CD4-positive, alpha-beta T cell treated with Interferon alpha-2 for 1 hour (primary cell): Measurements from ENCODE around the gene TMEM91.

Source experiments
- DNase-seq, 2 donors: peaks; one replicate each; pipeline ENCODE4 v3.0.0-alpha.2; 2020 to 2022

Gene TMEM91

DNA sequence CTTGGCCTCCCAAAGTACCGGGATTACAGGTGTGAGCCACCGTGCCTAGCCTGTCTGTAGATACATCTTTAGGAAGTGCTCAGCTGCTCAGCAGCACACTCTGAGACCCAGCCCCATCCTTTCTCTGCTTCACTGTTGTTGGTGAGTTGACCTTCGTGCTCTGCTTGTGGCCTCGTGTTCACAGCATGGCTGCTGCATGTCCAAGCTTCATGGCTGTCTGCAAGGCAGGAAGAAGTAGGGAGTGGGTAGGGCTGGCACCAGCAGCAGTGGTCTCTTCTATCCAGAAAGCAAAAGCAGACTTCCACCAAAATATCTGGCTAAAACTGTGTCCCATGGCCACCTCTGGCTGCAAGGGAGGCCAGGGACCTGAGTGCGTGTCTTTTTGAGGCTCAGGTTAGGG lies 36.6 kb downstream of the TMEM91 start:
- no peak for DNase-seq

DNA sequence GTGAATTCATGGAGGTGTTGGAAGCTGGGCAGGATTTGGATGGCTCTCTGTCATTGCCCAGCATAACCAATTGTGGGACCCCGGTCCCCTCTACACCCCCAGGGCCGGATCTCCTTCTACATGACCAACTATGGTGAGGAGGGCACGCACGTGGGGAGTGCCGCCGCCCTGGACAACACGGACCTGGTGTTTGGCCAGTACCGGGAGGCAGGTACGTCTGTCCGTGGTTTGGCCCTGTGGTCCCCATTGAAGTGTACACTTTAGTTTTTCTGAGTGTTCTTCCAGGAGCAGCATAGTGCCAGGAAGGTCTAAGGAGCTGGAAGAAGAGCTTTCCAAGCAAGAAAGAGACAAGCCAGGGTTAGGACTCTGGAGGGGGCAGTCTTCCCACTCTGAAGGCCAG lies 37.6 kb downstream of the TMEM91 start:
- no peak for DNase-seq

DNA sequence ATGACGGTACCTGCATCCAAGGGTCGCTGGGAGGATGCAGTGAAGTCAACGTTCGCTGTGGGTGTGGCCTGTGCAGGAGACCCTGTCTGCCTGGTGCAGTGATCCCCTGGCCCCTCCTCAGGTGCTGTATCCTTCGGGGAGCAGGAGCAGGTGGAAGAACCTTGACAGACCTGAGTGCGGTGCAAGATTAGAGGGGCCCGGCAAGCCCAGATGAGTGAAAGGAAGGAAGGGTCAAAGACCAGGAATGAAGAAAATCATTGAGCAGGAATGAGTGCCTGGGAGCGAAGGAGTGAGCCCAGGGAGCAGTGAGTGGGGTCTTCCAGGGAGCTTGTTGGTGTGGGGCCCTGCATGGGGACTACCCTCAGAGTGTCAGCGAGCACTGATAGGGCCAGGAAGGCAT lies 38.1 kb downstream of the TMEM91 start:
- no peak for DNase-seq

DNA sequence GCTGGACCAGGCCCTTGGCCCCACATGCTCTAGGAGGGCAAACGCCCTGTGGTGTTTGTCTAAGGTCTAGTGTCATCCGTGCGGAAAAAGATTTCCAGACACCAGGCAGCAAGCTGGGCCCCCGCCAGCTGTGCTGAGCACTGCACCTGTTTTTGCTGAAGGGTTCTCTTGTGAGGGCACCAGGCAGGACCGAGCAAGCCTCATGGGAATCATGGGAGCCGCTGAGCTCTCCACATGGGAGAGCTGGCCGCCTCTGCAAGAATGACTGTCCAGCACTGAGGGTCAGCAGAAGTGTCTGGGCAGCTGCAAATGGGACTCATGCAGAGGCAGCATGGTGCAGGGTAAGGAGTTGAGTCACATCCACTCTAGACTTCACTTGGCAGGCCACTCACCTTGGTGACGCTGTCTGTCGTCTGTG lies 38.8 kb downstream of the TMEM91 start:
- no peak for DNase-seq

DNA sequence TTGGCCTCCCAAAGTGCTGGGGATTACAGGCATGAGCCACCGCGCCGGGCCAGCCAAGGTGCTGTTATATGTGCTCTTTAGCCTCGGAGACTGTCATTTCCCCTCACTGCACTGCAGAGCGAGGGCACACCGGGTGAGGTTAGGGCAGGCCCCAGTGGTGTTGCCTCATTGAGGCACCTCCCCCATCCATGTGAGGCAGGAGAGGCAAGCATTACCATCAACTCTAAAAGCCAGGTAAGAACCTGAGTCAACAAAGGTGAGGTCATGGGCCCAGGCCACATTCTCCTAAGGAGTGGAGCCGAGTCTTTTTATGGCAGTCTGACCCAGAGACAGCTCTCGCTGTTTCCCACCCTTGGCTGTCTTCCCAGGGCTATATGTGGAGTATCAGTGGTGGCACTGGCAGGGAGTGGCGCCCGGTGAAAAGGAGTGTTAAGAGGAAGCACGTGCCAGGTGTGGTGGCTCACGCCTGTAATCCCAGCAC lies 39.9 kb downstream of the TMEM91 start:
- DNase-seq: no peak

DNA sequence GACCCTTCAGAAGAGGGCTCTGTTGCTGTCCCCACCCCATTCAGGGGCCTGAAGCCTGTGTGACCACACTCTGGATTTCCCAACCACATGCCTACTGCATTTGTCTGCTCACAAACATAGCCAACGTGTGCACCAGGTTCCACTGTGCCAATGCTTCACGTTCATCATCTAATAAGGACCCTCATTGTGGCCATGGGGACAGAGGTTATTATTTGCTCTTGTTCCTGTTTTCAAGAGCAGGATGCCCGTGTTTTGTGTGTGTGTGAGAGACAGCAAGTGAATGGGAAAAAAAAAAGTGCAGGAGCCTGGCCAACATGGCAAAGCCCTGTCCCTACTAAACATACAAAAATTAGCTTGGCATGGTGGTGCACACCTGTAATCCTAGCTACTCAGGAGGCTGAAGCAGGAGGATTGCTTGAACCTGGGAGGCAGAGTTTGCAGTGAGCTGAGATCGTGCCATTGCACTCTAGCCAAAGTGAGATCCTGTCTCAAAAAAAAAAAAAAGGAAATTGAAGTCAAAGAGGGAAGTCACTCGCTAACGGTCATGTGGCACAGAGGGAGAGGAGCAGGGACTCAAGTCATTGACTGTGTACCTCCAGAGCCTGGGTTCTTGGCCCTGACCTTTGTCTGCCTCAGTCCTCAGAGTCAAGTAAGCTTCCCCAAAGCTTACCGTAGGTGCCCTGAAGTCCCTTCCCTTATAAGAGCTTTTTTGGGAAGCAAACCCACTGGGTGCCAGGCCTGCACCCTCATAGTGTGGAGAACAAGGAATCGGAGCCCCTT lies 44.0 kb downstream of the TMEM91 start:
- DNase-seq: peak in 1 of 2 donors; percentile 28

DNA sequence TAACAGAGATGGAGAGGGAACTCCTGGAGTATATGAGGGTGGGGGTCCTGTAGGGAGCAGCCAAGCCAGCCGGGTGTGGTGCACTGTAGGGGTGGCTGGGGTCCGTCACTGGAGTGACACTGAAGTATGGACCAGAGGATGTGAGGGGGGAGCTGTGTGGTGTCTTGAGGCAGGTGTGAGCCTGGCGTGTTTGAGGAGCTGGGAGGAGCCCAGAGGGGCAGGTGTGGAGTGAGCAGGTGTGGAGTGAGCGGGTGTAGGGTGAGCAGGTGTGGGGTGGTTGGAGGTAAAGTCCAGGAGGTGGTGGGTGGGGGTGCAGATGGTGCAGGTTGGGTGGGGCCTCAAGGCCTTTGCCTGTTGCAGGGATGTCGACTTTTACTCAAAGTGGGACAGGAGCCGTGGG lies 45.0 kb downstream of the TMEM91 start:
- no peak for DNase-seq

DNA sequence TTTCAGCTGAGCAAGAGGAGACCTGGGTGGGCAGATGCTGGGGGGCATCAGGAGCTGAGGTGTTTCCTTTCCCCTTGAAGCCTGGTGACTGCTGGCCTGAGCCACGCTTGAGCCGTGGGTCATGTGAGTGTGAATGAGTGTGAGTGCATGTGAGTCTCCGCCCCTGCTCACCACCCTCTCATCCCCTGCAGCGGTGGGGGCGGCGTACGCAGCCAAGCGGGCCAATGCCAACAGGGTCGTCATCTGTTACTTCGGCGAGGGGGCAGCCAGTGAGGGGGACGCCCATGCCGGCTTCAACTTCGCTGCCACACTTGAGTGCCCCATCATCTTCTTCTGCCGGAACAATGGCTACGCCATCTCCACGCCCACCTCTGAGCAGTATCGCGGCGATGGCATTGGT lies 45.6 kb downstream of the TMEM91 start:
- no peak for DNase-seq

DNA sequence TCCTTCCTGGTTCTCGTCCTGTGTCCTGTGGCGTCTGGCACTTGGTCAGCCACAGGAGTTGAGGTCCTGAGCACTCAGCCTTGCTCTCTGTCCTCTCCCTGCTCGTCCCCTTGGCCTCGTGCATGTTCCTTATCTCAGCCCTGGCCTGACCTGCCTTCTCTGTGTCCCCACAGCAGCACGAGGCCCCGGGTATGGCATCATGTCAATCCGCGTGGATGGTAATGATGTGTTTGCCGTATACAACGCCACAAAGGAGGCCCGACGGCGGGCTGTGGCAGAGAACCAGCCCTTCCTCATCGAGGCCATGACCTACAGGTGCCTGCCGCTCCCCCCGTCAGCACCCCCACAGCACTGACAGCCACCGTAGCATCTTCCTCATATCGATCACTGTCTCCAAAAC lies 46.1 kb downstream of the TMEM91 start:
- DNase-seq: no peak

DNA sequence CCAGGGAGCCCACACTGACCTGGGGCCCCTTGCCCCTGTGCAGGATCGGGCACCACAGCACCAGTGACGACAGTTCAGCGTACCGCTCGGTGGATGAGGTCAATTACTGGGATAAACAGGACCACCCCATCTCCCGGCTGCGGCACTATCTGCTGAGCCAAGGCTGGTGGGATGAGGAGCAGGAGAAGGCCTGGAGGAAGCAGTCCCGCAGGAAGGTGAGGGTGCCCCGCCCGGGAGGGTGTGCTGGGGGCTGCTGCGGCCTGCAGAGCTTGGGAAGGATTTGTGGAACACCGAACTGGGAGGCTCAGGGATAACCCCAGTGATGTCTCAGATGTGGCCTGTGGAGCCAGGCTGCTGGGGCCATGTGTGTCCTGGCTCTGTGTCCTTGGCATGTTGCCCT lies 46.6 kb downstream of the TMEM91 start:
- no peak for DNase-seq

DNA sequence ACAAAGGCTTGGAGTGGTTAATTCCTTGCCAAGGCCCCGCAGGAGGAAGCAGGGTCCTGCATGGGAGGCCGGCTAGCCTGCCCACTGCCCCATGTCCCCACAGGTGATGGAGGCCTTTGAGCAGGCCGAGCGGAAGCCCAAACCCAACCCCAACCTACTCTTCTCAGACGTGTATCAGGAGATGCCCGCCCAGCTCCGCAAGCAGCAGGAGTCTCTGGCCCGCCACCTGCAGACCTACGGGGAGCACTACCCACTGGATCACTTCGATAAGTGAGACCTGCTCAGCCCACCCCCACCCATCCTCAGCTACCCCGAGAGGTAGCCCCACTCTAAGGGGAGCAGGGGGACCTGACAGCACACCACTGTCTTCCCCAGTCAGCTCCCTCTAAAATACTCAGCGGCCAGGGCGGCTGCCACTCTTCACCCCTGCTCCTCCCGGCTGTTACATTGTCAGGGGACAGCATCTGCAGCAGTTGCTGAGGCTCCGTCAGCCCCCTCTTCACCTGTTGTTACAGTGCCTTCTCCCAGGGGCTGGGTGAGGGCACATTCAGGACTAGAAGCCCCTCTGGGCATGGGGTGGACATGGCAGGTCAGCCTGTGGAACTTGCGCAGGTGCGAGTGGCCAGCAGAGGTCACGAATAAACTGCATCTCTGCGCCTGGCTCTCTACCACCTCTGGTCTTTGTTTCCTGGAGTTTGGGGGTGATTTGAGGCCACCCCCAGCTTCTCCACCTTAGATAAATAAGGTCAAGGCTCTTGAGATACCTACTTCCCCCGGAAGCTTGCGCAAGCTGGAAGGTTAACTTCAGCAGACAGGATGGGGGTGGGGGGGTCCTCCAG lies 48.2 kb downstream of the TMEM91 start:
- DNase-seq: no peak

DNA sequence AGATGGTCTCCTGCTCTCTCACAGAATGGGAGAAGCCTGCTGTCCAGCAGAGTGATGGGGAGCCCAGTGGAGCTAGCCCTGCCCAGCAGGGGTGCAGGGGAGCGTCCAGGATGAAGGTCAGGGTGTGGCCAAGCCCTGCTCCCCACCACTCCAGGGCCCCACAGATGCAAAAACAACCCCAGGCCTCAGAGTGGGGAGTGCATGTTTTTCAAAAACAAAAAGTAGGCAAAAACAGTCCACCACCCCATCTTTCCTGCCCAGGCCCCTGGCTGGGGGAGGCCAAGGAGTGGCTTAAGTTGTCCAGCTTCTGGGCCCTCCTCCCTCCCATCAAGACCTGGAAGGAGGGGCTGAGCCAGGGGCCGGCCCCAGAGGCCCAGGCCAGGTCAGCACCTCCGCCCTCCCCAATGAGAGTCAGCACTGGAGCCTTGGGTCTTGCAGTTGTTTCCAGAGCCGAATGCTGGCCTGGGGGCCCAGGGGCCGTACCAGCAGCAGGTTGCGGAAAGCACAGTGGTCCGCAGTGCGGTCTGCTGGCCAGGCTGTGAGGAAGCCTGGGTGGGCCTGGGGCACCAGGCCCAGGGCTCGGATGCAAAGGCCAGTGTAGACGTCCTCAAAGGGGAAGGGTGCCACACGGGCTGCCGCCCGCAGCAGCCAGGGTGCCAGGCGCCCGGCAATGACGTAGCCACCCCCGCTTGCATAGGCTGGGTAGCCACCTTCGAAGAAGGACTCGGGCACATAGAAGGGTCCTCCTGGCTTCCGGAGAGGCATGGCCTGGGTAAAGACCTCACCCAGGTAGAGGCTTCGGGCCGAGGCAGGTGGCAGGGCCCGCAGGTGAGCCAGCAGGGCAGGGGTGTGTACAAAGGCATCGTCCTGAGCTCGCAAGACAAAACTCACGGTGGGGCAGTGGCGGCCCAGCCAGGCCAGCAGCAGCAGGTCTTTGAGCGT lies 49.1 kb downstream of the TMEM91 start:
- DNase-seq: no peak

DNA sequence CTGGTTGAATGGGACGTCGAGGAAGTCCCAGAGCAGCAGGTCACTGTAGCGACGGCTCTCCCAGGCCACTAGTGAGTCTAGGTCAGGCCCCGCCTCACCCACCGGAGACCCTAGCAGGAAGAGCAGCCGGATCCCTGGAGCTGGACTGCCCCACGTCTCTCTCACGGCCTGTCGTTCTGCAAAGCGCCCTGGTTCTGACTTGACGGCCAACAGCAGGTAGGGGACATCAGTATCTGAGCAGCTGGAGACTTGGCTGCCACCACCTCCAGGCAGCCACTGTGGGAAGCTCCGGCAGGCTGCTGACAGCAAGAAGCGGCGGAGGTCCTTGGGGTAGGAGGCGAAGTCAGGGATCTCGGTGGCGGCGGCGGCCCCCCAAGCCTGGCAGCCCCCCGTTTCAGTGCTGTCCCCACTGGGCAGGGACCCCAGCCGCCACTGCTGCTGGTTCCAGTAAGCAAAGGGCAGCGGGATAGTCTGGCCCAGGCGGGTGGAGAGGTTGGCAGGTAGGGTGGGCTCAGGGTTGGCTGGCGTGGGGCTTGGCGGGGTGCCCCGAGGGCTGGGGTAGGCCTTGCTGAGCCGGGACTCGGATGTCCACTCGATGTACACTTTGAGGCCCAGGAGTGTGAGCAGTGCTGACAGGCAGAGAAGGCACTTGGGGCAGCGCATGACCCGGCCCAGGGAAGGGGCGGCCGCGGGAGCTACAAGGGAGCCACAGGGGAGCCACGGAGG lies 49.9 kb downstream of the TMEM91 start:
- DNase-seq: no peak

DNA sequence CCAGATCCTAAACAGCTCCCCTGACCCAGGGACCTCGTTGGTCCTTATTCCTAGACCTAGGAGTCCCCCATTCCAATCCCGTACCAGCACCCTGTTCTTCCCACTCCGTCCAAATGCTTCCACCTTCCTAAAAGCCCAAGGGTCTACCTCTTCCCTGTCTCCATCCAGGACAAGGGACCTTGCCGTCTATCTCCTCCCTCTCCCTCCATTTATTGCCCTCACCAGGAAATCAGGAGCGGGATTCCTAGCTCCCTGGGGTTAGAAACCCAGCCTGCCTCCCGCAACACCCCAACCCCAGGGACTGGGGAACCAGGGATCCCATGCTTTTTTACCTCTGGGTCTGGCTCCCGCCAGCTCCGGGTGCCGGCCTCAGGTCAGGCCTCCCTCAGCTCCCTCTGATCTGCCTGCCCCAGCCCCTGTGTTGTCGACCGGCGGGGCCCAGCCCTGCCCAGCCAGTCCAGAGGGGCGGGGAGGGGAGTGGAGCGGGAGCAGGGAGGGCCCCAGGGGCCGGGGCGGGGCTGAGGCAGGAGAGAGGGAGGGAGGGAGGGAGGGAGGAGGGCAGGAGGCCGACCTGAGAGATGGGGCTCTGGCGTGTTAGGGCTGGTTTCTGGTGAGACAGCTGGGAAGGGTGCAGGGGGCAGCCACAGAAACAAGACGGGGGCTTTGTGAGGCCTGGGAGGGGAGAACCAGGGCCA lies 50.8 kb downstream of the TMEM91 start, which contains the start of gene B3GNT8:
Gene B3GNT8 (minus strand): TSS at position 423 of the 695 bp plus-strand sequence. CDS start 596 bp downstream, outside the sequence.
- peak; percentile 32 to 48 for DNase-seq

DNA sequence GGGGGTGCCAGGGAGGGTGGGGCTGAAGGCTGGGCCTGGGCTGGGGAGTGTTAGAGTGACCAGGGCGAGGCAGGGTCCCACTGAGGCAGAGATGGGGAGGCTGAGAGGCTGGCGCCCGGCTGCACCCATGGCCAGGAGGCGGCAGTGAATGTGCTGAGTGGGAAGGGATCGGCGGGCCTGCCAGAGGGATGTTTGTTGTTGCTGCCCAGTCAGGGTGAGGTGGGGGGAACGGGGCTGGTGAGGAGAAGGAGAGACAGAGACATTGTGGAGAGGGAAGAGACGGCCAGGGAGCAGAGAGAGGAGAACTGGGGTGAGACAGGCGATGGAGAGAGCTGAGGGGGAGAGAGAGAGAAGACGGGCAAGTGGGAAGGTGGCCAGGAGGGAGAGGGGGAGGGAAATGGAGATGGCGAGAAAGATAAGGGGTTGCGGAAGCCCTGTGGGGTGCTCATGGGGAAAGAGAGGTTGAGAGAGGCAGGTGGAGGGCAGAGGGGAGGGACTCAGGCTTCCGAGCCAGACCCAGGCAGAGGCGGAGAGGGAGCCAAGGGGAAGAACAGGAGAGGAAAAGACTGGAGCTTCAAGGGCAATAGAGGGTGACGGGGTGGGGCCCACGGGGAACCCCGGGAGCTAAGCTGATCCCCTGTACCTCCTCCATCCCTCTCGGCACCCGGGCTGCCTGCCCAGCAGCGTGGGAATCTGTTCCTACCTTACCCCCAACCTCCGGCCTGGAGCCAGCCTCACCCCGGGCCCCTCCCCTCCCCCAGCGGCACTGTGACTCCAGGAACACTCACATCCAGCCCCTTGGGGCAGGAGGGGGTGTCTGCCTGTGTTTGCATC lies 51.5 kb downstream of the TMEM91 start:
- DNase-seq: peak; percentile 27 to 71

DNA sequence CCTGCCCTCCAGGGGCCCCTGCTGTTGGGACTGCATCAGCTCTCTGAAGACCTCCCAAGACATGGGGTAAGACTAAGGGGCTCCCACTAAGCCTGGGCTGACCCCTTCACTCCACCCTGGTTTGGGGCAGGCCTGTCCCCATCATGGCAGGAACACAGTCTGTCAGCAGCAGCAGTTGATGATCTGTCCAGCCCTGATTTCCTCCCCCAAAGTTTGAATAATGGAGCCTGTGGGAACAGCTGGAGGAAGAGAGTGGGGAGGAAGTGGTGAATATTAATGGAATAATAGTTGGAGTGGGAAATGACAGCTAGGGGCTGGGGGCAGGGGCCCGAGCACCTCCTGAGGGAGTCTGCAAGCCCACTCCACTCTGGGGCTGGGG lies 52.1 kb downstream of the TMEM91 start:
- DNase-seq: no peak

DNA sequence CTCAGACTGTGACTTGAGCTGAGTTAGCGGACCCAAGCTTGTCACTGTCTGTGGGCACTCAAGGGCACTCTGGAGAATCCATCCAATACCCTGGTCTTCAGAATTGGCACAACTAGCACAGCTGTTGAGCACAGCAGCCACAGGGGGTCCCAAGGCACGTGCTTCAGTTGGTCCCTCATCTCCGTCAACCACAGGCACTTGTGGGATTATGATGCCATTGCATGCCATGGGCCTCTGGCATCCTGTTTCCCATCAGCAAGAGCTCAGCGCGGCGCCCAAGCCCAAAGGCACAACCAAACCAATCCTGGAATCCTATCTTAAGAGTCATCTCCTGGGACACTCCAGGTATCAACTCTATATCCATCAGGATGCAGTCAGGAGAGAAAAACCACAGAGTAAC lies 54.6 kb downstream of the TMEM91 start:
- DNase-seq: no peak

DNA sequence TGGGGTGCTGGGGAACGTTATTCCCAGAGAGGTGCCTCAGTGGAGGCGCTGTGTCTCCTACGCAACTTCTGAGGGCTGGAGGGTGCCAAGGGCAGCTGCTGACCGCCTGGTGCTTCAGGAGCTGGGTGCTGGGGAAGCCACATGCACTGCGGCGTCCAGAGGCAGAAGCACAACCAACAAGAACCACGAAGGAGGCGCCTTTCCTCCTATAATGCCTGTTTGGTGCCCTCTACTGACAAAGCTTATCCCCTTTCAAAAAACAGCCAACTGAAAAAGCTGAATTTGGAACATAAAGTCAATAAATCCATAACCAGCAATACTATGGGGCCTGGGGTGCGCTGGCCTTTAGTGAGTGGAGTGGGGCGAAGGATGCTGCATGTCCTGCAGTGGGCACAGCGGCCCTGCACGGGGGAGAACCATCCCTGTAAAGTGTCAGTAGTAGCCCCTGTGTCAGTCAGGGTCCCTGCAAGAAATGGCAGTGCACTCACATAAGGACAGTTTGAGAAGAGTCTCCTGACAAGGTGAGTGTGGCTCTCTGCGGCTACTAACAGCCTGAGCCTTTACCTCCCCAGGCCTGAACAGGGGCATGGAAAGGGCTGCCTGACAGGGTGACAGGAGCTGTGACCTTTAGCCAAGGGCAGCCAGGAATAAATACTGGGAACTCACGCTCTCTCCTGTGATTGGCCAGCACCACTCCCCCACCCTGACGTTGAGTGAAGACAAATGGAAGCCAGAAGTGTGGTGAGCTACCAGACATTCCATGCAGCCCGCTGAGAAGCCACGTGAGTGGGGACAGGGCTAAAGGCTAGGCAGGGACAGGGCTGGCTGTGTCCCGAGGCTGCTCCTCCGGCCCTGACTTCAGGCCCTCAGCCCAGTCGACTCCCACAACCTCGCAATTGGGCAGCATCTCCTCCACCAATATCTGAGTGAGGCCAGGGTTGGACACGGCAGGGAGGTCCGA lies 55.4 kb downstream of the TMEM91 start:
- DNase-seq: peak; percentile 27 to 43

DNA sequence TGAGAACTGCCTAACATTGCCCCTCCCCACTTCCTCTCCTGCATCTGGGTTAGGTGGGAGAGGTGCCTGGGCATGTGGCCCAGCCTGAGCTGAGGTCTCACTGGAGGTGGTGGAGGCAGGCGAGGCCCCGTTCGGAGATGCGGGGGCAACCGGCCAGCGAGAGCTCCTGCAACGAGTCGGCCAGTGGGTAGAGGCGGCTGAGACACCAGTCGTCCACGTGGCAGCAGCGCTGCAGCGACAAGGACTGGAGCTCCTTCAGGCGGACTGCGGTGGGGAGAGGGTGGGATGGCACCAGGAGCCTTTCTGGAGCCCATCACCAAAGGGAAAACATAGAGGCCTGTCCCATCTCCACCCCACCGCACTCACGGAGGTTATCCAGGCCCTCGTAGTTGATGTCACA lies 56.8 kb downstream of the TMEM91 start:
- no peak for DNase-seq
